Islet precursor cell (in vitro differentiated cells): ENCODE data around the gene COPS9.

Experiments used
- DNase-seq: peaks from one replicate; pipeline ENCODE4 v3.0.0-alpha.2; 2018

COPS9 gene

DNA sequence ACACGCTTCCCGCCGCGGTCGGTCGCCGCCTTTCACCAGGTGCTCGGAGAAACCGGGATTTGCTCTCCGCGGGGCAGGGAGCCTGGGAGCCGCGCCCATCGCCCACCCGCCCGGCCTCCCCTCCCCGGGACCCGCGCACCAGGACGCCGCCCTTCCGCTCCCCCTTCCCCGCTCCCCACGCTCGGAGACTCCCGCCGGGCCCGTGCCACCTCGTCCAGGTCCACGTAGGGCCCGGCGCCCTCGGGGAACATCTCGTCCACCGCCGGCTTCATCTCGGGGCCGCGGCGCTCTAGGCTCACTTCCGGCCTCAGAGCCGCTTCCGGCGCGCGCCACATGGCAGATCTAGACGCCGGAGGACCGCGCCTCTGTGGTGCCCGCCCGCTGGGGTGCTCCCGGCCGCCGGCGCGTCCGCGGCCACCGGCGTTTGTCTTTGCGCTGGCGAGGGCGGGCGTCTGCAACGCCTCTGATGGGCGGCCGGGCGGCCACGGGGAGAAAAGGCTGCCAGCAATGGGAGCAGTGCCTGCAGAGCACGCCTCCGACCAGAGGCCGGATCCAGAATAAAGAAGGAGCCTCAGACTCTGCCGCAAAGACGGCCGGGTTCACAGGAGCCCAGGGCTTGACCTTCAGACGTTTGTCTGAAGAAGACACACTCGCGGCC is at the start of gene COPS9:
COPS9 (minus strand) TSS at position 293 of the 658 bp plus-strand sequence; CDS start at position 272, 21 bp downstream.
- DNase-seq = peak; percentile 91

DNA sequence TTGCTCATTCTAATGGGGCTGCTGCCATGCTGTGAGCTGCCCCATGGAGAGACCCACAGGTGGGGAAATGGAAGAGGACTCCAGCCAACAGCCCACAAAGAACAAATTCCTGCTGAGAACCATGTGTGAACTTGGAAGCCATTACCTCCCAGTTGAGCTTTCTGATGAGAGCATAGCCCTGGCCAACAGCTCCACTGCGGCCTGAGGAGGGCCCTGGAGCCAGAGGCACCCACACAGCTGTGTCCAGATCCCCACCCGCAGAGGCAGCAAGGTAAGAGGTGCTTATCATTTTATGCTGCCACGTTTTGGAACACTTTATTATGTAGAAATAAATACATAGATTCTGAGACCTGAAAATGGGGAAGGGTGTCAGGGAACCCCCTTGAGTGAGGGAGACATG is 48.6 kb upstream of the COPS9 start:
- no peak for DNase-seq

DNA sequence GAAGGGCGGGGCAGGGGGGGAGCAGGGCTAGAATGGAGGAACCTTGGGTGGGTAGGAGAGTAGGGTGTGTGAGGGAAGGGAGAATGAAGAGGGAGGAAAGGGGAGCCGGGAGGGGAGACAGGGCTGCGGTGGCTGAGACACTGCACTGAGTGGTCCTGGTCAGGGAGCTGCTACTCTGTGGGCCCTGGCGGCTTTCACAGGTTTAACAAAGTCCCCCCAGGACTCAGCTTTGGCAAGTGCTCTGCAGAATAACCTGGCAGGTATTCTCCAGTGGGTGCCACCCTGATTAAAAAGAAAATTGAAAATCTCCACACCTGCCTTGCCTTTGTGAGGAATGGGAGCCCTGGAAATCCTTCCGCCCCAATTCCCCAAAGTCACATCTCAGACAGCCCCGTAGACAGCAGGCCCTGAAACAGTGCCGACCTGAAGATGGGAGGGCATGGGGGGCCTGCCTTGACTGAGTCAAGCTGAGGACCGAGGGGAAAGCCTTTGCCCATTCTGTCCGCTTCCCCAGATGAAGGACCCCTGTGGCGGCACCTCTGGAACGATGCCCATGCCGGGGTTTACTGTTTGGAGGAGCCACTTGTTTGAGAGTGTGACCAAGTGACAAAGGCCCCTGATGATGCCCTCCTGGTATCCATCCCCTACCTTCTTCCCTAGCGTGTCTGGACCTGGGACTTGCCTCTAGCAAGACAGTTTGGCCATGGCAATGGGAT is 47.9 kb upstream of the COPS9 start:
- DNase-seq = no peak

DNA sequence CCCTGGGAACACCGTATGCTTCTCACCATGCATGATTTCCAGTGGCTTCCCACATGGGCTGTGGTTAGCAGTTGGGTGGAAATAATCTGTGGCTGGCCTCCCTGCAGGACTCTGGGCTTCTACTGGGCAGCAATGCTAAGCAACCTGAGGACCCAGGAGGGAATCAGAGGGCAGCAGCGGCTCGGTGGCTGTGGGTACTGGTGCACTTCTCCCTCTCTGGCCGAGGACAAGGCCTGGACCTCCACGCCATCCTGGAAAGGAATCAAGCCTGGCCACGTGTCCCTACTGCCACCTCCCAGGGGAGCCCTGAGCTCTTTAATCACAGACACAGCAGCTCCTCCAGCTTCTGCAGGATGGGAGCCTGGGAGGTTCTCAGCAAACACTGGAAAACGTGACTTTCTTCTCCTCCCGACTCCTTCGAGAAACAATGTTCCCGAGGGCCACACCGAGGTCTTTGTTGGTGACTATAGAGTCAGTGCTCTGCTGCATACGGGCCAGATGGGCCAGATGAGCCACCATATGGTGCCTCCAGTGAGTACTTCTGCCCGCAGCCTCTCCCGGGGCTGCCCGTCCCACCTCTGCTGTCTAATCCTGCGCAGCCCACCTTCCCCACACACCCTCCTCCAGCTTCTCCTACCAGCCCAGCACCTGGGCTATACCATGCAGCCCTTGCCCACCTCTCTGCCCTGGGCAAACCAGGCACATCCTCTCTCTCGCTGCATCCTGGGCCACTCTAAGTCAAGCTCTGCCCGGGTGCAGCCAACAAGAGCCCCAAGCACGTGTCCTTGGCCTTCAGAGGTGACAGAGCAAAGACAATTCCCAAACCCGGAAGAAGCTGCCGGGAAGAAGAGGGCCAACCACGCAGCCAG is 47.1 kb upstream of the COPS9 start:
- no peak for DNase-seq

DNA sequence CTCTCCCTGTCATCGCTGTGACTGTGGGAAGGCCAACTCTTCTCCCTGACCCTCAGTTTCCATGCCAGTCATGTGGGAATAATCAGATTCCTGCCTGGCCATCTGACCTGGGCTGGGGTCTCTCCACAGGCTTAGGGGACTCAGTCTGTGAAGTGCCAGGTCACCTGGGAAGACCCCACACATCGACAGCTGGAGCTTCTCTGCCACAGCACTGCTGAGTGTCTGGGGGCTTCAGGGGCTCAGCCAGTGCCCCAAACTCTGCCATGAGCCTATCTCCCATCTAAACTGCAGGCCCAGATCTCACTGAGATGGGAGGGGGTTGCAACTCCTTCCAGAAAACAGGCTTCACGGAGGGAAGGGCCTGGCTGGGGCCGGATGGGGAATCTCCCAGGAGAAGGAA is 46.4 kb upstream of the COPS9 start:
- no peak for DNase-seq

DNA sequence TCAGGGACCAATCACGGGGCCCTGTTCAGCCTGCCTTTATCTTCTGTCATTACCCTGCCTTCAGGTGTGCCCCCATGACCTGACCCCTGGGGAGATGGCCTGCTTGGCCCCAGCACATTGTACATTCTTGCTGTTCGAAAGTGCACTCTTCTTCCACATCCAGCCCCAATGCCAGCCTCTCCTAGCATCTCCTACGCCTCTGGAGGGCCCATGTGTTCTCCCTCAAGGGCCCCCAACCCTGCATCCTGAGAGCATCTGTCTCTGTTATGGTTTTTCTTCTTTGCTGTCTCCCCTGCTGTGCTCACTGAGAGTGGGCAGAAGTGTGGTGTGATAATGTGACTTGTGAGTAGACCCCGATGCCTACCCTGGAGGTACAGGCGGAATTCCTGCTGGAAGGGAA is 45.9 kb upstream of the COPS9 start:
- no peak for DNase-seq

DNA sequence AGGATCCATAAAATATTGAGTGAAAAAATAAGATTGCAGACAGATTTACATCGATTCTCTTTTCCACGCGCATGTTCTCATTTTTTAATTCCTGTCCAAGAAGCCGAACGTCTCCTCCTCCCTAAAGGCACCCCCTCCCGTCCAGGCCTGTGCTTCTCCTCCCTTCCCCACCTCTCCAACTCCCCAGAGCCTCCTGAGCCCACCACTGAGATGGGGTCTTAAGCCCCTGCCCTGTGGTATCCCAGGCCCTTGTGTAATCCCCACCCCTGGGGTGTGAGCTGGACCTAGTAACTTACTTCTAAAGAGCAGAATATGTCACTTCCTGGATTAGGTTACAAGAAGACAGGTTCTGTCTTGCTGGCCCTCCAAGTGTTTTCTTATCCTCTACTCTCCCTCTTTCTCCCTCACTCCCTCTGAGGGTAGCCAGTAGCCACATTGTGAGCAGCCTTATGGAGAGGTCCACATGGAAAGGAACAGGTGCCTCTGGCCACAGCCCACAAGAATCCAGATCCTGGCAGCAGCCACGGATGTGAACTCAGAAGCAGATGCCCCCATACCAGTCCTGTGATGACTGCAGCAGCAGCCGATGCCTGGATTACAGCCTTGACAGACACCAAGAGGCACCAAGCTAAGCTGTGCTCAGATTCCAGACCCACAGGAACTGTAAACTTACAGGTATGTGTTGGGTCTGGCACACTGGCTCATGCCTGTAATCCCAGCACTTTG is 44.0 kb upstream of the COPS9 start:
- DNase-seq = no peak

DNA sequence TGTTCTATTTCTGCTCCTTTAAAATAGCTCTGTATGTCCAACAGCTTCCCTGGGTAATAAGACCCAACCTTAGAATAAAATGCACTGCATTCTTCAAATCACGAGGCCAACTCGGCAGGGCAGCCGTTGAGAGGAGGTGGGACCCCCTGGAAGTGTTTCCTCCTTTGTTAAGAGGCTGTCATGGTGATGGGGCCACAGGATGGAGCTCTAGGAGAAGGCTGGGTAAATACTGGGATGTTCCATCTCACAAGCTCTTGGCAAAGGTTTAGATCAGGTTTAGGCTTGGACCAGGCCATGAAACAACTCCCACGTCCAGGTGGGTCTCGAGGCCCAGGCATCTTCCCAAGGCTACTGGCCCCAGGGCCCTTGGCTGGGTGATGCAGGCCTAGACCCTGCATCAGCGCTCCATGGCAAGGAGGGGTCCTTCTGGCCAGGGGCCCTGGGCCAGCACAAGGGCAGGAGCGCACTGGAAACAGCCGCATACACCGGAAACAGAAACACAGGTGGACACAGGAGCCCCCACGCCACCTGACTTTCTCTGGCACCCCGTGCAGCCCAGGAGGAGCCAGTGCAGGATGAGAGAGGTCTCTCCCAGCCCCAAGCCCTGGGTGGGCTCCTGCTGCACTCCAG is 43.2 kb upstream of the COPS9 start:
- DNase-seq = no peak

- no peak for DNase-seq
Observed at GRCh38 chr2:240178564-240178963, 42.5 kb upstream of the COPS9 start.

GRCh38 chr2:240174496-240174895 is 38.4 kb upstream of the COPS9 start:
- DNase-seq = no peak

GRCh38 chr2:240172071-240172895 is 36.2 kb upstream of the COPS9 start:
- DNase-seq = no peak

DNA sequence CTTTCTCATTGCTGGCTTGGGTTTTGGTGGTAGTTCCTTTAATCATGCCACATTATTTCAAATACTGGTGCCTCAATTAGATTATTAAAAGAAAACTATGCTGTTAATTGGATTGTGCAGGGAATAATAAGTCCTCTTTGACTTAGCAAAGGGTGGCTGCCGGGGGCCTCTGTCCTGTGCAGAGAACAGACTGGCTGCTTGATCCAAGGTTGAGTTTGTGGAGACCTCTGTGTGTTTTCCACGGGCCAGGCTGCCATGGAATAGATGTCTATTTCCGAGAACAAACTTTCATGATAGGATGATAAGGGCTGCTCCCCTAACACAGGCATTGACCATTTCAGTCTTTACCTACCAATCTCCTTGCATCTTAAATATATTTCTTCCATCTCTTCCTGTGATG is 34.8 kb upstream of the COPS9 start:
- DNase-seq = no peak

- no peak for DNase-seq
Observed at GRCh38 chr2:240170354-240170735, 34.2 kb upstream of the COPS9 start.

DNA sequence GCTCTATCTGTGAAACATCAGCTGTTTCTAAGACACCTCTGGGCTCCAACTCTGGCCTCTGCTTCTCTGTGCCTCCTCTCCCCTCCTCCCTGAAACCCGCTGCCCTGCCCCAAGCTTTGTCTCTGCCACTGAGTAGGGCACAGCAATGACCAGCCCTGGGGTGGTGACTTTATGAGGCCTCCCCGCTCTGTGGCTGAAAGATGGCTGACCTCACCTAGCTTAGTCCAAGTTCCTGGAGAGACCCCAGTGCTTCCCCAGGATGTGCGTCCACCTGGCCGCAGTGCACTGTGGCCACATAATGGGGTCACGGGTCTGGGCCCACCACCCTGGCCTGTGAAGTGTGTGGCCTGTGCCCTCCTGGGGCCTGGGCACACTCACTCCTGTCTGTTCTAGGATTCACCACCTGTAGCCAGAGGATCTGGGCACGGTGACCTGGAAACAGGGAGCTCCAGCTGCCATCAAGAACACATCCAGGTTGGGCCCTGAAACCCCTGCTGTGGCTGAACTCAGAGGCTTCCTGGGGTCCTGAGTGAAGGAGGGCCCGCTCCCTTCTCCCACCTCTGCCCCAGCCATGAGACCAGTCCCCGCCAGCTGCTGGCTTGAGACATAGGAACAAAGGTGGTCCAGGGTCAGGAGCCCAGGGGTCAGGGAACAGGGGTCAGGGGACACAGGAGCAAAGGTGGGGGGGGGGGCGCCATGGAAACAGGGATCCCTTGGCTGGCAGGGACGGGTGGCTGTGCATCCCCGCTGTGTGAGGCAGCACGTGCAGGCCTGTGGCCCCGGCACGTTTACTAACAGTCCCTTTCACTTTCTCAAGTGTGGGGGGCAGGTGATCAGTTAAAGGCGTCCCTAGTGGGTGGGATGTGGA is 33.6 kb upstream of the COPS9 start:
- DNase-seq = no peak

- DNase-seq = no peak
Observed at GRCh38 chr2:240168546-240169361, 32.6 kb upstream of the COPS9 start.

GRCh38 chr2:240168041-240168440 is 31.9 kb upstream of the COPS9 start:
- no peak for DNase-seq

DNA sequence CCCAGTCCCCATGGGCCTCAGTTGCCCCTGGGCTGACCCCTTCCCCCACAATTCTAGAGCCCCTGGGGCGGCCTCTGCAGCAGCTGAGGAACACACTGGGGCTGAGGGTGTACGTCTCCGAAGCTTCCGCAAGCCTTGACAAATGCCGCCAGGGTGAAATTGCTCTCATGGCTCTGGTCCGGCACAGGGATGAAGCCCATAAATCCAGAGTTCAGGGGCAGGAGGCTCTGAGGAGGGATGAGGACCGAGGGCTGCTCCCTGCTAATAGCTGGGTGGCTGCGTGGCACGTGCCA is 31.4 kb upstream of the COPS9 start:
- no peak for DNase-seq

- DNase-seq = no peak
Observed at GRCh38 chr2:240166761-240167587, 30.9 kb upstream of the COPS9 start.

GRCh38 chr2:240166191-240166590 is 30.1 kb upstream of the COPS9 start:
- DNase-seq = no peak
